ENCODE measurements around the gene GRHL3.

The GRHL3 gene

GRCh38 chr1:24373044-24373443 is 53.9 kb downstream of the GRHL3 start:
- DNase-seq (ENCODE audit: low read depth in 2 of 2), result no peak

- DNase-seq (ENCODE audit: low read depth in 2 of 2), result no peak
These were observed 54.6 kb downstream of the GRHL3 start for GRCh38 chr1:24373710-24374109.

- DNase-seq (ENCODE audit: low read depth in 2 of 2), result no peak
These were observed 56.0 kb downstream of the GRHL3 start for GRCh38 chr1:24374891-24375786.

- no peak for DNase-seq (ENCODE audit: low read depth in 2 of 2)
These were observed 60.7 kb downstream of the GRHL3 start for GRCh38 chr1:24379733-24380315.

- DNase-seq (ENCODE audit: low read depth in 2 of 2), result no peak
These were observed 61.4 kb downstream of the GRHL3 start for GRCh38 chr1:24380508-24380907.

GRCh38 chr1:24381256-24381655 is 62.1 kb downstream of the GRHL3 start:
- no peak for DNase-seq (ENCODE audit: low read depth in 2 of 2)

GRCh38 chr1:24382165-24382577 is 63.0 kb downstream of the GRHL3 start:
- DNase-seq (ENCODE audit: low read depth in 2 of 2), result no peak

- DNase-seq (ENCODE audit: low read depth in 2 of 2), result no peak
These were observed 64.3 kb downstream of the GRHL3 start for GRCh38 chr1:24383381-24383940.

- DNase-seq (ENCODE audit: low read depth in 2 of 2), result peak in 1 of 2 donors; percentile 30
These were observed 65.3 kb downstream of the GRHL3 start for GRCh38 chr1:24384251-24385090.

- DNase-seq (ENCODE audit: low read depth in 2 of 2), result no peak
These were observed 66.2 kb downstream of the GRHL3 start for GRCh38 chr1:24385160-24385940.

- no peak for DNase-seq (ENCODE audit: low read depth in 2 of 2)
These were observed 67.1 kb downstream of the GRHL3 start for GRCh38 chr1:24386241-24386640.

GRCh38 chr1:24386931-24387330 is 67.8 kb downstream of the GRHL3 start:
- no peak for DNase-seq (ENCODE audit: low read depth in 2 of 2)

GRCh38 chr1:24387636-24388175 is 68.5 kb downstream of the GRHL3 start:
- DNase-seq (ENCODE audit: low read depth in 2 of 2), result no peak

GRCh38 chr1:24388331-24388885 is 69.3 kb downstream of the GRHL3 start:
- no peak for DNase-seq (ENCODE audit: low read depth in 2 of 2)

GRCh38 chr1:24389231-24389678 is 70.1 kb downstream of the GRHL3 start:
- no peak for DNase-seq (ENCODE audit: low read depth in 2 of 2)

GRCh38 chr1:24390924-24391782 is 72.0 kb downstream of the GRHL3 start:
- peak; percentile 55 to 59 for DNase-seq (ENCODE audit: low read depth in 2 of 2)

- peak in 1 of 2 donors; percentile 35 for DNase-seq (ENCODE audit: low read depth in 2 of 2)
These were observed 72.9 kb downstream of the GRHL3 start for GRCh38 chr1:24391882-24392603.

- DNase-seq (ENCODE audit: low read depth in 2 of 2), result no peak
These were observed 73.4 kb downstream of the GRHL3 start for GRCh38 chr1:24392604-24392946.
